Activated naive CD4-positive, alpha-beta T cell treated with anti-CD3 and anti-CD28 coated beads, Interleukin-2, amount 10 ng/mL, durations not matched to agents 7 days and 5 days (primary cell): ENCODE results near the gene CCL5.
"Not testable (repeated sequence)": the region's sequence is repeated elsewhere in the genome, so short reads cannot be mapped to it uniquely, and the experiment has no call there.

Experiments used
- CTCF ChIA-PET: fragments of 350-600 bp; sonication (Branson Sonifier 250); formaldehyde crosslinking; loops from one replicate; lab custom pipeline; 2021; ENCODE audit warnings: antibody characterized with exemption; lab: Charles Lee
- DNase-seq: peaks from one replicate; pipeline ENCODE4 v3.0.0-alpha.2; 2020
- H3K27ac Mint-ChIP-seq: one replicate; pipeline ENCODE4 v1.8.0; 2021; ENCODE audit warnings: mild to moderate bottlenecking, moderate library complexity, mixed read lengths
- H3K27me3 Mint-ChIP-seq: one replicate; pipeline ENCODE4 v1.8.0; 2021; ENCODE audit warnings: mild to moderate bottlenecking, mixed read lengths
- H3K36me3 Mint-ChIP-seq: one replicate; pipeline ENCODE4 v1.8.0; 2021; ENCODE audit warnings: mixed read lengths
- H3K4me1 Mint-ChIP-seq: one replicate; pipeline ENCODE4 v1.8.0; 2021; ENCODE audit warnings: mixed read lengths
- H3K4me3 Mint-ChIP-seq: one replicate; pipeline ENCODE4 v1.8.0; 2021; ENCODE audit warnings: mild to moderate bottlenecking, moderate library complexity, mixed read lengths
- H3K9me3 Mint-ChIP-seq: one replicate; pipeline ENCODE4 v1.8.0; 2021; ENCODE audit warnings: mixed read lengths

The CCL5 gene

GRCh38 chr17:35906926-35907637 lies 26.9 kb upstream of the CCL5 start:
- Mint-ChIP-seq H3K27ac (no peak overlapping the region), H3K27me3 (no peaks in the 10 kb centered on the region), H3K4me1 (no peaks in the 10 kb centered on the region), H3K4me3 (no peak overlapping the region), H3K9me3 (no peaks in the 10 kb centered on the region), H3K36me3 (no peaks in the 10 kb centered on the region)
- CTCF ChIA-PET: no interaction called here
- DNase-seq: no peak

GRCh38 chr17:35906191-35906925 lies 26.2 kb upstream of the CCL5 start:
- no peaks in the 10 kb centered on the region for H3K4me1 Mint-ChIP-seq
- no peaks in the 10 kb centered on the region for H3K27me3 Mint-ChIP-seq
- H3K4me3 Mint-ChIP-seq: no peak overlapping the region
- H3K27ac Mint-ChIP-seq: no peak overlapping the region
- no peak for DNase-seq
- CTCF ChIA-PET: no interaction called here
- H3K9me3 Mint-ChIP-seq: no peaks in the 10 kb centered on the region
- H3K36me3 Mint-ChIP-seq: no peaks in the 10 kb centered on the region

- DNase-seq: no peak
- Mint-ChIP-seq H3K27me3 (peaks cover 4% of the 10 kb centered on the region), H3K36me3 (no peaks in the 10 kb centered on the region), H3K4me1 (peaks cover 22% of the 10 kb centered on the region), H3K27ac (no peak overlapping the region), H3K9me3 (no peaks in the 10 kb centered on the region), H3K4me3 (no peak overlapping the region)
- CTCF ChIA-PET: interaction anchor here (1.4 to 1.5 kb wide), 2 partner anchors 8 to 32 kb away, joined by 3 to 4 read pairs; no protein-coding TSS in a partner anchor
Observed at GRCh38 chr17:35903451-35903850, 23.3 kb upstream of the CCL5 start.

GRCh38 chr17:35901631-35902175 lies 21.5 kb upstream of the CCL5 start:
- CTCF ChIA-PET: interaction anchor here (1.2 kb wide), 1 partner anchor 54 kb away, joined by 3 read pairs; no protein-coding TSS in a partner anchor
- H3K9me3 Mint-ChIP-seq: no peaks in the 10 kb centered on the region
- peaks cover 30% of the 10 kb centered on the region for H3K4me1 Mint-ChIP-seq
- H3K27ac Mint-ChIP-seq: no peak overlapping the region
- peaks cover 4% of the 10 kb centered on the region for H3K27me3 Mint-ChIP-seq
- H3K4me3 Mint-ChIP-seq: no peak overlapping the region
- DNase-seq: no peak
- no peaks in the 10 kb centered on the region for H3K36me3 Mint-ChIP-seq

- Mint-ChIP-seq H3K4me3 (no peak overlapping the region), H3K36me3 (no peaks in the 10 kb centered on the region), H3K27ac (peak overlapping the region; percentile 43), H3K9me3 (no peaks in the 10 kb centered on the region), H3K4me1 (peaks cover 38% of the 10 kb centered on the region), H3K27me3 (peaks cover 4% of the 10 kb centered on the region)
- CTCF ChIA-PET: interaction anchor here (1.2 kb wide), 1 partner anchor 53 kb away, joined by 3 read pairs; no protein-coding TSS in a partner anchor
- DNase-seq: no peak
Observed at GRCh38 chr17:35900708-35901480, 20.7 kb upstream of the CCL5 start.

GRCh38 chr17:35900280-35900679 lies 20.1 kb upstream of the CCL5 start:
- peak overlapping the region; percentile 43 for H3K27ac Mint-ChIP-seq
- H3K4me1 Mint-ChIP-seq: peaks cover 43% of the 10 kb centered on the region
- no peak overlapping the region for H3K4me3 Mint-ChIP-seq
- H3K36me3 Mint-ChIP-seq: no peaks in the 10 kb centered on the region
- H3K9me3 Mint-ChIP-seq: no peaks in the 10 kb centered on the region
- peaks cover 4% of the 10 kb centered on the region for H3K27me3 Mint-ChIP-seq
- DNase-seq: no peak
- CTCF ChIA-PET: no interaction called here

- peak; percentile 39 for DNase-seq
- Mint-ChIP-seq H3K27me3 (peaks cover 4% of the 10 kb centered on the region), H3K9me3 (no peaks in the 10 kb centered on the region), H3K4me3 (peak overlapping the region; percentile 11), H3K4me1 (peaks cover 46% of the 10 kb centered on the region), H3K36me3 (no peaks in the 10 kb centered on the region), H3K27ac (peak overlapping the region; percentile 64)
- CTCF ChIA-PET: interaction anchor here (1.3 to 1.7 kb wide), 3 partner anchors 8 to 26 kb away, joined by 3 to 4 read pairs (median 3); no protein-coding TSS in a partner anchor
Observed at GRCh38 chr17:35898283-35899070, 18.3 kb upstream of the CCL5 start.

- H3K9me3 Mint-ChIP-seq, H3K36me3 Mint-ChIP-seq, H3K4me3 Mint-ChIP-seq, H3K27me3 Mint-ChIP-seq, DNase-seq: not testable (repeated sequence)
- Mint-ChIP-seq H3K4me1 (peaks cover 51% of the 10 kb centered on the region), H3K27ac (peak overlapping the region; percentile 64)
- CTCF ChIA-PET: interaction anchor here (1.3 kb wide), 1 partner anchor 25 kb away, joined by 3 read pairs; no protein-coding TSS in a partner anchor
Observed at GRCh38 chr17:35897772-35898171, 17.6 kb upstream of the CCL5 start.

- Mint-ChIP-seq H3K27ac (peak overlapping the region; percentile 78), H3K4me3 (no peak overlapping the region)
Observed at GRCh38 chr17:35895636-35896587, 15.8 kb upstream of the CCL5 start.

GRCh38 chr17:35894206-35894605 lies 14.0 kb upstream of the CCL5 start:
- H3K36me3 Mint-ChIP-seq: no peaks in the 10 kb centered on the region
- no peak for DNase-seq
- H3K27me3 Mint-ChIP-seq: no peaks in the 10 kb centered on the region
- CTCF ChIA-PET: no interaction called here
- H3K27ac Mint-ChIP-seq: no peak overlapping the region
- peaks cover 68% of the 10 kb centered on the region for H3K4me1 Mint-ChIP-seq
- no peaks in the 10 kb centered on the region for H3K9me3 Mint-ChIP-seq
- no peak overlapping the region for H3K4me3 Mint-ChIP-seq

More at GRCh38 chr17:35895636-35896587, 15.8 kb upstream of the CCL5 start:
- no peaks in the 10 kb centered on the region for H3K36me3 Mint-ChIP-seq
- H3K4me1 Mint-ChIP-seq: peaks cover 67% of the 10 kb centered on the region
- peak; percentile 23 for DNase-seq
- no peaks in the 10 kb centered on the region for H3K9me3 Mint-ChIP-seq
- peaks cover 3% of the 10 kb centered on the region for H3K27me3 Mint-ChIP-seq
- CTCF ChIA-PET: interaction anchor here (2.1 kb wide), 1 partner anchor 25 kb away, joined by 5 read pairs; no protein-coding TSS in a partner anchor

GRCh38 chr17:35893751-35894150 lies 13.6 kb upstream of the CCL5 start:
- H3K4me3 Mint-ChIP-seq: no peak overlapping the region
- no peak for DNase-seq
- CTCF ChIA-PET: interaction anchor here (1.0 kb wide), 1 partner anchor 45 kb away, joined by 3 read pairs; no protein-coding TSS in a partner anchor
- H3K27me3 Mint-ChIP-seq: no peaks in the 10 kb centered on the region
- H3K9me3 Mint-ChIP-seq: no peaks in the 10 kb centered on the region
- no peaks in the 10 kb centered on the region for H3K36me3 Mint-ChIP-seq
- H3K27ac Mint-ChIP-seq: no peak overlapping the region
- peaks cover 67% of the 10 kb centered on the region for H3K4me1 Mint-ChIP-seq
